Pancreas (tissue), 10 donors: ENCODE results near the gene SLC8A1. TPM values are rescaled to one million over a fixed set of nuclear protein-coding genes. Genes with fewer than 3 reads are reported as not detected.

Source experiments
- ATAC-seq, 4 donors: fragments of 200-7000 bp; cut with Tn5 transposase; one replicate each; pipeline versions ENCODE4 v1.8.0 to v1.9.1; 2020; ENCODE audit warnings: mild to moderate bottlenecking in 4 of 4, moderate library complexity in 4 of 4
- DNase-seq, 6 donors: peaks; one replicate each; pipeline ENCODE4 v3.0.0-alpha.2; 2020
- FAIRE-seq: peaks from 2 replicates; lab custom pipeline; 2012; peaks lifted over from hg19 to GRCh38; lab: Jason Lieb, UNC
- H3K27ac ChIP-seq, 4 donors: fragments of 200-600 bp; sonication (generic); 1 replicate in 3 of 4; 2 replicates in 1 of 4; pipeline versions ENCODE4 v1.5.0 to v1.8.0; 2020
- H3K27me3 ChIP-seq, 4 donors: fragments of 200-600 bp; one replicate each; pipeline ENCODE4 v1.8.0; 2021
- H3K36me3 ChIP-seq, 3 donors: fragments of 200-600 bp; sonication (generic) in 1 of 3; one replicate each; pipeline versions ENCODE4 v1.5.0 to v1.8.0; 2020 to 2021
- H3K4me1 ChIP-seq, 3 donors: fragments of 200-600 bp; one replicate each; pipeline ENCODE4 v1.8.0; 2021
- H3K4me3 ChIP-seq, 4 donors: fragments of 200-600 bp; sonication (generic) in 2 of 4; one replicate each; pipeline versions ENCODE4 v1.5.0 to v1.8.0; 2020 to 2021
- H3K9me3 ChIP-seq, 4 donors: fragments of 200-600 bp; one replicate each; pipeline ENCODE4 v1.8.0; 2021
- WGBS, 2 donors: extraction: QIAGEN DNeasy Blood & Tissue Kit; methylation state at CpG; one replicate each; pipeline ENCODE4 v1.1.7; 2013; 5-methylcytosine and 5-hydroxymethylcytosine counted together
- intact Hi-C, 3 donors: fragments of 100-400 bp; cut with DNase I; formaldehyde crosslinking; loops; one replicate each; pipeline versions ENCODE4 v1.11.1 to v1.14.2; 2022
- polyA plus RNA-seq, 2 donors: library from polyadenylated mRNA; stranded (reverse); fragments of 200-250 nt; gene quantifications; one replicate each; pipeline ENCODE4 v1.2.3, GENCODE V29; 2013
- total RNA-seq, 6 donors: library from RNA; stranded (reverse); fragmentation: NEBNext Ultra II Directional in 4 of 6; extraction: Animal tissue kit (Norgen Biotek cat#: 25700) in 4 of 6; gene quantifications; one replicate each; pipeline versions ENCODE4 v1.2.1 to v1.2.4, GENCODE V29; 2021 to 2023
- TF ChIP-seq, protein P1 (sequence below), 4 donors: fragments of 200-600 bp; sonication (generic) in 3 of 4; IDR thresholded peaks; one replicate each; pipeline versions ENCODE4 v1.5.0 to v1.8.0; 2021; ENCODE audit warnings: antibody characterized with exemption in 4 of 4
- donor health status: healthy with polysubstance abuse.
- donor health status: DM: no; HTN: no; CAD: no; lungs with moderate emphysema.
- donor health status: DM: no; HTN: no; CAD: no.
- donor health status: control.
- donor health status: control.
- donor health status: Bipolar disorder and iron deficiency.
- donor health status: DM: yes; HTN: yes; CAD: no.
- donor health status: DM: no; HTN: no; CAD: no.
- donor health status: DM: no; HTN: no; CAD: no.
- donor health status: DM: yes; HTN: yes; CAD: no.

The SLC8A1 gene
- total and polyA plus RNA-seq, 8 donors = 0.19 to 12.4 (median 2.3) TPM

DNA sequence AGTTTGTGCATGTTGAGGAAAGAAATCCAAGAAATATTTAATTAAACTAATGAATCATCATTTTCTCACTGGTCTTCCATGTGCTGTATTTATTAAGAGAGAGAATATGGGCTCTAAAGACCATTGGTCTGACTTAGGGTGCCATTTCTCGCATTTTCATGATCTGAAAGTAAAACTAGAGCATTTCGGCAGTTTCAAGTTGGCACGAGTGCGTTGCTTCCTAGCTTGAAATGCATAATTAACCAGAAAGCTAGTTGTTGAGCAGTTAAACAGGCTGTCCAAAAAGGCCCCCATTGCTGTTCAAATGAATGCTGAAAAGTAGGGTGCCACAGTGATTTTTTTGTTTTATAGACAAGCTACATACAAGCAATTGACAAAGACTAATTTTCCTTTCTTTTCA lies 47.4 kb downstream of the SLC8A1 start:
- Histone ChIP-seq H3K4me3 (no peak overlapping the region), H3K27me3 (no peaks in the 10 kb centered on the region), H3K9me3 (no peaks in the 10 kb centered on the region), H3K27ac (no peak overlapping the region), H3K36me3 (no peaks in the 10 kb centered on the region), H3K4me1 (no peaks in the 10 kb centered on the region)
- no peak for ATAC-seq
- DNase-seq = no peak
- TF ChIP-seq, protein P1, sequence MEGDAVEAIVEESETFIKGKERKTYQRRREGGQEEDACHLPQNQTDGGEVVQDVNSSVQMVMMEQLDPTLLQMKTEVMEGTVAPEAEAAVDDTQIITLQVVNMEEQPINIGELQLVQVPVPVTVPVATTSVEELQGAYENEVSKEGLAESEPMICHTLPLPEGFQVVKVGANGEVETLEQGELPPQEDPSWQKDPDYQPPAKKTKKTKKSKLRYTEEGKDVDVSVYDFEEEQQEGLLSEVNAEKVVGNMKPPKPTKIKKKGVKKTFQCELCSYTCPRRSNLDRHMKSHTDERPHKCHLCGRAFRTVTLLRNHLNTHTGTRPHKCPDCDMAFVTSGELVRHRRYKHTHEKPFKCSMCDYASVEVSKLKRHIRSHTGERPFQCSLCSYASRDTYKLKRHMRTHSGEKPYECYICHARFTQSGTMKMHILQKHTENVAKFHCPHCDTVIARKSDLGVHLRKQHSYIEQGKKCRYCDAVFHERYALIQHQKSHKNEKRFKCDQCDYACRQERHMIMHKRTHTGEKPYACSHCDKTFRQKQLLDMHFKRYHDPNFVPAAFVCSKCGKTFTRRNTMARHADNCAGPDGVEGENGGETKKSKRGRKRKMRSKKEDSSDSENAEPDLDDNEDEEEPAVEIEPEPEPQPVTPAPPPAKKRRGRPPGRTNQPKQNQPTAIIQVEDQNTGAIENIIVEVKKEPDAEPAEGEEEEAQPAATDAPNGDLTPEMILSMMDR (IDR thresholded peaks at IDR 0.05) = no peak
- no peak for FAIRE-seq
- intact Hi-C loops = no loop called here
- 72 to 87% methylated on average over 4 of the region's 4 CpGs for WGBS, 2 donors

DNA sequence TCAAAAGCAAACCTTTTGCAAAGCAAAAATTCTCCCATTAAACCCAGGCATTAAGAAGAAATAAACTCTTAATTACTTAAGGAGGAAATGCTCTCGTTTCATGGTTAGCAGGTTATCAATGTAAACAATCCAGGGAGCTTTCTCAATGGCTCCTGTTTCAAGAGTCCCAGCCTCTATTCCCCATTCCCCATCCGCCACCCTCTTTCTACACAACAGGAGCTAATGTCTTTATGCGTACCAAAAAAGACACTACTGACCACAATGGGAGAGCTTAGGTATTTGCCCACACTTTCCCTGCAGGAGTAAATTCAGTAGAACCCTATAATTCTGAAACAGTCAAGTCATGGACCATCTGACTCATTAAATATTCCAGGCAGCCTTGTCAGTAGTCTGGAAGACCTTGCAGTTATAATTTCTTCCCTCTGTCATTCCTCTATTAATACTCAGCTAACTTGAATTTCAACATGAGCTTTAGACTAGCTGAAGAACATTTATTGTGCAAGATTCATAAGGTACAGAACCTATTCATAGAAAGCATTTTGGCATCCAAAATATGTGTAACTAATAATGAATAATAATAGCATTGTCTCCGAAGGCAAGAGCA lies 48.6 kb downstream of the SLC8A1 start:
- Histone ChIP-seq H3K27me3 (no peaks in the 10 kb centered on the region), H3K4me1 (no peaks in the 10 kb centered on the region), H3K27ac (no peak overlapping the region), H3K4me3 (no peak overlapping the region), H3K9me3 (no peaks in the 10 kb centered on the region), H3K36me3 (no peaks in the 10 kb centered on the region)
- ATAC-seq (no peak), DNase-seq (no peak), FAIRE-seq (no peak)
- WGBS, 2 donors = 65 to 75% methylated on average over 4 of the region's 4 CpGs
- TF ChIP-seq, protein P1 (IDR thresholded peaks at IDR 0.05) = no peak
- intact Hi-C loops = no loop called here

DNA sequence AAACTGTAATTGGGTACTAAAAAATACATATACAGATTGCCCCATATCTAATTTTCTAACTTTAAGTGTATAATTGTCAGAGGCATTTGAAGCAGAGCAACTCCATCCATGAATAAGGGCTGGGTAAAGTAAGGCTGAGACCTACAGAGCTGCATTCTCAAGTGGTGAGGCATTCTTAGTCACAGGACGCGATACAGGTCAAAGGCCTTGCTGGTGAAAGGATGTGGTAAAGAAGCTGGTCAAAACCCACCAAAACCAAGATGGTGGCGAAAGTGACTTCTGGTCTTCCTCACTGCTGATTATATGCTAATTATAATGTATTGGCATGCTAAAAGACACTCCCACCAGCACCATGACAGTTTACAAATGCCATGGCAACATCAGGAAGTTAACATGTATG lies 50.0 kb downstream of the SLC8A1 start:
- FAIRE-seq (no peak), ATAC-seq (no peak), DNase-seq (no peak)
- Histone ChIP-seq H3K9me3 (no peaks in the 10 kb centered on the region), H3K4me1 (no peaks in the 10 kb centered on the region), H3K27me3 (no peaks in the 10 kb centered on the region), H3K4me3 (no peak overlapping the region), H3K27ac (no peak overlapping the region), H3K36me3 (no peaks in the 10 kb centered on the region)
- intact Hi-C loops = no loop called here
- WGBS, 2 donors = 84 to 93% methylated on average over 3 of the region's 3 CpGs
- TF ChIP-seq, protein P1 (IDR thresholded peaks at IDR 0.05) = no peak

DNA sequence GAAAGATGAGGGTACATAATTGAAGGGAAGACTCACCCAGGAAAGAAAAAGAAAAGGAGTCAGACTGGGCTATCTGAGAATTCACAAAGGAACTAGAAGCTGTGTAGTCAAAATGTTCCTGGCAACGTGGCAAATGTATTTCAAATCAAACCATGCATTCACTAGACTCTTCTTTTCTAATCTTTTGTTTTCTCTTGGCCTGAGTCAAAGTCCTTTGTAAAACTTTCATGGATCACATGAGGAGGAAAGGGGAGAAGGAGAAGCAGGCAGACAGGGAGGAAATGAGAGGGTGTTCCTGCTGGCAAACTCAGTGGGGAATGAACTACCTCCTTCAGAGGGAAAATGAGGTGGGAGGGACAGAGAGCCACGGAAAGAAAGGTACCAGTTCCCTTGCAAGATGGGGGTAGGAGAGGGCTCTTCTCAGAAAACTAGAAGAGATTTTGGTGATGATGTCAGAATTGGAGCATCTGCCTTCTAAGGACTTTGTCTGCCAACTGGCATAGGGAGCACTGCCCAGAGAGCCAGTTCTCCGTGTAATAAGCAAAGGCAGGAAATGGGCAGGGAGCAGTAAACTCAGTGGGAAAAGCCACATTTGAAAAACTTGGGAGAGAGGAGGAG lies 51.4 kb downstream of the SLC8A1 start:
- WGBS, 2 donors = 36 to 53% methylated on average over 3 of the region's 3 CpGs
- Histone ChIP-seq H3K27ac (no peak overlapping the region), H3K4me1 (no peaks in the 10 kb centered on the region), H3K9me3 (no peaks in the 10 kb centered on the region), H3K36me3 (no peaks in the 10 kb centered on the region), H3K4me3 (no peak overlapping the region), H3K27me3 (no peaks in the 10 kb centered on the region)
- ATAC-seq (no peak), FAIRE-seq (no peak), DNase-seq (no peak)
- TF ChIP-seq, protein P1 (IDR thresholded peaks at IDR 0.05) = no peak
- intact Hi-C loops = no loop called here

DNA sequence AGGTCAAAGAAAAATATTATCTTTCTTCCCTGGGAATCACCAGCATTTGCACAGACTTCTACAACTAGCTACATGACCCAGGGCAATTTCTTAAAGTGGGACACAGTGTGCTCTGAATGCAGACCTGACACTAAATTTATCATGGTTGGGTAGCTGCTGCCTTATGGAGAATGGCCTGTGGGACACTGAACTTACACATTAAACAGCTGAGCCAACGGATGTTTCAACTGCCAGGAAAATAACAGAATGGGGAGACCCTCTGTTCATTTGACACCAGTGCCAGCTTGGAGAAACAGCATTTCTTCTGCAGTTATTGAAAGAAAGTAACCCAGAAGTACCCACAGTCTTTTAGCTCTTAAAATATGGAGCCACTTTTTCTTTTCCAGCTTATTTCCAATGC lies 54.1 kb downstream of the SLC8A1 start:
- no peak overlapping the region for H3K4me3 ChIP-seq
- no peaks in the 10 kb centered on the region for H3K36me3 ChIP-seq
- no peaks in the 10 kb centered on the region for H3K4me1 ChIP-seq
- TF ChIP-seq, protein P1 (IDR thresholded peaks at IDR 0.05) = no peak
- no peaks in the 10 kb centered on the region for H3K9me3 ChIP-seq
- FAIRE-seq = no peak
- no peaks in the 10 kb centered on the region for H3K27me3 ChIP-seq
- no peak for DNase-seq
- 67 to 74% methylated on average over 1 of the region's 1 CpG for WGBS, 2 donors
- ATAC-seq = no peak
- H3K27ac ChIP-seq = no peak overlapping the region
- intact Hi-C loops = no loop called here
